HAP-1 (cell line): Measurements from ENCODE around the gene SHBG.
"Not testable (repeated sequence)": the region's sequence is repeated elsewhere in the genome, so short reads cannot be mapped to it uniquely, and the experiment has no call there.

Experiments used
- DNase-seq, 2 experiments: peaks; one replicate each; pipeline ENCODE4 v3.0.0-alpha.2; 2016 to 2020; ENCODE audit warnings: low spot score in 2 of 2
- H3K27me3 ChIP-seq: fragments of 250-450 bp; sonication (Bioruptor Pico); 2 replicates; pipeline ENCODE4 v1.5.1; 2020; ENCODE audit warnings: low read depth, mild to moderate bottlenecking, moderate library complexity
- H3K36me3 ChIP-seq: fragments of 250-450 bp; sonication (Bioruptor Pico); replicated peaks from 2 replicates; pipeline ENCODE4 v1.5.1; 2020; ENCODE audit warnings: mild to moderate bottlenecking
- H3K4me1 ChIP-seq: fragments of 250-450 bp; sonication (Bioruptor Pico); 2 replicates; pipeline ENCODE4 v1.5.1; 2020; ENCODE audit warnings: mild to moderate bottlenecking
- H3K4me3 ChIP-seq: fragments of 250-450 bp; sonication (Bioruptor Pico); 2 replicates; pipeline ENCODE4 v1.5.1; 2020; ENCODE audit warnings: mild to moderate bottlenecking, moderate library complexity
- H3K9me3 ChIP-seq: fragments of 250-450 bp; sonication (Bioruptor Pico); 2 replicates; pipeline ENCODE4 v1.5.1; 2020; ENCODE audit warnings: mild to moderate bottlenecking, moderate library complexity
- in situ Hi-C: fragments of 300-500 bp; cut with MboI; formaldehyde crosslinking; loops from 3 replicates; pipeline ENCODE4 v1.14.3; 2020; ENCODE audit warnings: low sequenced_read_pairs, inconsistent platforms, mixed read lengths

The SHBG gene

GRCh38 chr17:7591596-7591995 is 38.3 kb upstream of the SHBG start:
- in situ Hi-C loops = no loop called here
- Histone ChIP-seq H3K4me3 (no peak overlapping the region), H3K27me3 (no peaks in the 10 kb centered on the region), H3K4me1 (no peaks in the 10 kb centered on the region), H3K36me3 (peaks cover 90% of the 10 kb centered on the region), H3K9me3 (no peaks in the 10 kb centered on the region)
- DNase-seq = no peak

GRCh38 chr17:7592422-7593021 is 37.4 kb upstream of the SHBG start:
- no peaks in the 10 kb centered on the region for H3K9me3 ChIP-seq
- DNase-seq = no peak
- in situ Hi-C loops = no loop called here
- no peaks in the 10 kb centered on the region for H3K4me1 ChIP-seq
- no peaks in the 10 kb centered on the region for H3K27me3 ChIP-seq
- no peak overlapping the region for H3K4me3 ChIP-seq
- H3K36me3 ChIP-seq = peaks cover 92% of the 10 kb centered on the region

- in situ Hi-C loops = no loop called here
- Histone ChIP-seq H3K4me3 (no peak overlapping the region), H3K9me3 (no peaks in the 10 kb centered on the region), H3K27me3 (no peaks in the 10 kb centered on the region), H3K4me1 (no peaks in the 10 kb centered on the region), H3K36me3 (peaks cover 92% of the 10 kb centered on the region)
- no peak for DNase-seq
These were observed 36.6 kb upstream of the SHBG start for GRCh38 chr17:7593296-7593695.

- DNase-seq, H3K4me3 ChIP-seq, H3K4me1 ChIP-seq, in situ Hi-C loops, H3K9me3 ChIP-seq, H3K27me3 ChIP-seq: not testable (repeated sequence)
- H3K36me3 ChIP-seq = peaks cover 95% of the 10 kb centered on the region
These were observed 32.4 kb upstream of the SHBG start for GRCh38 chr17:7597561-7597960.

GRCh38 chr17:7606280-7606679 is 23.7 kb upstream of the SHBG start:
- Histone ChIP-seq H3K4me1 (peaks cover 3% of the 10 kb centered on the region; the same call in 1 of the 2 replicates), H3K27me3 (no peaks in the 10 kb centered on the region), H3K4me3 (no peak overlapping the region), H3K9me3 (no peaks in the 10 kb centered on the region), H3K36me3 (peaks cover 49% of the 10 kb centered on the region)
- no peak for DNase-seq
- in situ Hi-C loops = no loop called here

- in situ Hi-C loops = no loop called here
- H3K4me1 ChIP-seq = peaks cover 12% of the 10 kb centered on the region
- no peaks in the 10 kb centered on the region for H3K27me3 ChIP-seq
- peaks cover 16% of the 10 kb centered on the region for H3K36me3 ChIP-seq
- no peaks in the 10 kb centered on the region for H3K9me3 ChIP-seq
- DNase-seq = no peak
- H3K4me3 ChIP-seq = no peak overlapping the region
These were observed 19.3 kb upstream of the SHBG start for GRCh38 chr17:7610641-7611040.

GRCh38 chr17:7611635-7612293 is 18.2 kb upstream of the SHBG start:
- Histone ChIP-seq H3K9me3 (no peaks in the 10 kb centered on the region), H3K36me3 (peaks cover 10% of the 10 kb centered on the region), H3K27me3 (no peaks in the 10 kb centered on the region), H3K4me1 (peaks cover 12% of the 10 kb centered on the region), H3K4me3 (no peak overlapping the region)
- DNase-seq = no peak
- in situ Hi-C loops = no loop called here

- no peak for DNase-seq
- Histone ChIP-seq H3K36me3 (peaks cover 10% of the 10 kb centered on the region), H3K4me1 (peaks cover 12% of the 10 kb centered on the region), H3K4me3 (no peak overlapping the region), H3K9me3 (no peaks in the 10 kb centered on the region), H3K27me3 (no peaks in the 10 kb centered on the region)
- in situ Hi-C loops = no loop called here
These were observed 17.7 kb upstream of the SHBG start for GRCh38 chr17:7612294-7612640.

GRCh38 chr17:7613769-7614424 is 16.0 kb upstream of the SHBG start:
- Histone ChIP-seq H3K27me3 (no peaks in the 10 kb centered on the region), H3K4me3 (peak overlapping the region; percentile 61), H3K9me3 (no peaks in the 10 kb centered on the region), H3K4me1 (peaks cover 12% of the 10 kb centered on the region), H3K36me3 (peaks cover 10% of the 10 kb centered on the region)
- in situ Hi-C loops = no loop called here
- DNase-seq = no peak

GRCh38 chr17:7614425-7615264 is 15.3 kb upstream of the SHBG start, which contains the start of gene FXR2:
Gene FXR2, minus strand, starts transcription at chr17:7614897. Its CDS starts 365 bp downstream, at chr17:7614532.
- no peaks in the 10 kb centered on the region for H3K9me3 ChIP-seq
- H3K4me1 ChIP-seq = peaks cover 9% of the 10 kb centered on the region
- peak; percentile 100 for DNase-seq
- H3K27me3 ChIP-seq = no peaks in the 10 kb centered on the region
- peaks cover 6% of the 10 kb centered on the region for H3K36me3 ChIP-seq
- peak within 1 kb of the TSS; percentile 61 for H3K4me3 ChIP-seq
- in situ Hi-C loops = no loop called here

- Histone ChIP-seq H3K4me3 (peak overlapping the region; percentile 34), H3K9me3 (no peaks in the 10 kb centered on the region)
- DNase-seq = no peak
These were observed 14.6 kb upstream of the SHBG start for GRCh38 chr17:7615265-7615747.

GRCh38 chr17:7618608-7619007 is 11.3 kb upstream of the SHBG start:
- Histone ChIP-seq H3K4me3 (no peak overlapping the region), H3K4me1 (no peaks in the 10 kb centered on the region; the same call in 1 of the 2 replicates), H3K36me3 (no peaks in the 10 kb centered on the region), H3K27me3 (no peaks in the 10 kb centered on the region), H3K9me3 (no peaks in the 10 kb centered on the region)
- in situ Hi-C loops = no loop called here
- no peak for DNase-seq

More at GRCh38 chr17:7615265-7615747, 14.6 kb upstream of the SHBG start:
- Histone ChIP-seq H3K27me3 (no peaks in the 10 kb centered on the region), H3K4me1 (peaks cover 9% of the 10 kb centered on the region), H3K36me3 (peaks cover 6% of the 10 kb centered on the region)
- in situ Hi-C loops = no loop called here

GRCh38 chr17:7620835-7621234 is 9.1 kb upstream of the SHBG start:
- H3K27me3 ChIP-seq = no peaks in the 10 kb centered on the region
- no peaks in the 10 kb centered on the region for H3K9me3 ChIP-seq
- no peaks in the 10 kb centered on the region for H3K4me1 ChIP-seq
- no peaks in the 10 kb centered on the region for H3K36me3 ChIP-seq
- DNase-seq = no peak
- in situ Hi-C loops = no loop called here
- H3K4me3 ChIP-seq = no peak overlapping the region
